Measurements from ENCODE around the gene NDUFC2. TPM values are rescaled to one million over a fixed set of nuclear protein-coding genes. Genes with fewer than 3 reads are reported as not detected.

NDUFC2 gene
- total and polyA plus RNA-seq, 2 experiments from 2014 or later: 86.6 to 462 TPM

- Histone ChIP-seq H3K4me1 (ENCODE audit: insufficient read depth) (peaks cover 12% of the 10 kb centered on the region), H4K20me1 (ENCODE audit: insufficient read depth) (no peaks in the 10 kb centered on the region), H3K9ac (peak overlapping the region; percentile 71), H3F3A (ENCODE audit: insufficient read depth) (no peaks in the 10 kb centered on the region), H3K9me3 (ENCODE audit: low read depth) (no peaks in the 10 kb centered on the region), H3K79me2 (ENCODE audit: insufficient read depth) (no peaks in the 10 kb centered on the region), H3K4me3 (no peak overlapping the region), H3K36me3 (ENCODE audit: low read depth) (no peaks in the 10 kb centered on the region), H3K9me2 (ENCODE audit: insufficient read depth) (no peaks in the 10 kb centered on the region), H2AFZ (peak overlapping the region; percentile 74), H3K27ac (peak overlapping the region; percentile 82), H3K4me2 (ENCODE audit: unreplicated experiment) (peak overlapping the region; percentile 64), H3K27me3 (replicated peaks; ENCODE audit: insufficient read depth) (no peaks in the 10 kb centered on the region)
- WGBS, 2 experiments (ENCODE audit: low coverage in 1 of 2, low lambda C conversion rate in 2 of 2, missing lambda C conversion rate in 2 of 2): 76 to 80% methylated on average over 6 of the region's 6 CpGs
- peak; percentile 77 for DNase-seq
- in situ Hi-C loops (cut with MboI): no loop called here
- no peak for TF ChIP-seq EZH2 (IDR thresholded peaks at IDR 0.05; ENCODE audit: insufficient read depth, poor library complexity, severe bottlenecking)
- TF ChIP-seq EZH2phosphoT487 (IDR thresholded peaks at IDR 0.05; ENCODE audit: insufficient read depth, low read depth): no peak
These were observed 28.5 kb downstream of the NDUFC2 start for GRCh38 chr11:78050964-78051831.

GRCh38 chr11:78049348-78049747, 30.3 kb downstream of the NDUFC2 start:
- 76 to 77% methylated on average over 8 of the region's 8 CpGs for WGBS, 2 experiments (ENCODE audit: low coverage in 1 of 2, low lambda C conversion rate in 2 of 2, missing lambda C conversion rate in 2 of 2)
- no peak for TF ChIP-seq EZH2phosphoT487 (IDR thresholded peaks at IDR 0.05; ENCODE audit: insufficient read depth, low read depth)
- TF ChIP-seq EZH2 (IDR thresholded peaks at IDR 0.05; ENCODE audit: insufficient read depth, poor library complexity, severe bottlenecking): no peak
- H3K27ac ChIP-seq: no peak overlapping the region

GRCh38 chr11:78048561-78048960, 31.1 kb downstream of the NDUFC2 start:
- Histone ChIP-seq H3K4me1 (ENCODE audit: insufficient read depth) (peaks cover 19% of the 10 kb centered on the region), H2AFZ (no peak overlapping the region), H3K79me2 (ENCODE audit: insufficient read depth) (no peaks in the 10 kb centered on the region), H3K9me3 (ENCODE audit: low read depth) (no peaks in the 10 kb centered on the region), H3K9me2 (ENCODE audit: insufficient read depth) (no peaks in the 10 kb centered on the region), H3K4me3 (no peak overlapping the region), H3K27ac (no peak overlapping the region), H3K4me2 (ENCODE audit: unreplicated experiment) (no peak overlapping the region), H4K20me1 (ENCODE audit: insufficient read depth) (no peaks in the 10 kb centered on the region), H3K27me3 (replicated peaks; ENCODE audit: insufficient read depth) (no peaks in the 10 kb centered on the region), H3K36me3 (ENCODE audit: low read depth) (no peaks in the 10 kb centered on the region), H3F3A (ENCODE audit: insufficient read depth) (no peaks in the 10 kb centered on the region), H3K9ac (no peak overlapping the region)
- TF ChIP-seq EZH2 (IDR thresholded peaks at IDR 0.05; ENCODE audit: insufficient read depth, poor library complexity, severe bottlenecking) (no peak), EZH2phosphoT487 (IDR thresholded peaks at IDR 0.05; ENCODE audit: insufficient read depth, low read depth) (no peak)
- in situ Hi-C loops (cut with MboI): no loop called here
- WGBS, 2 experiments (ENCODE audit: low coverage in 1 of 2, low lambda C conversion rate in 2 of 2, missing lambda C conversion rate in 2 of 2): 64% methylated on average over 3 of the region's 3 CpGs
- DNase-seq: no peak

More at GRCh38 chr11:78049348-78049747, 30.3 kb downstream of the NDUFC2 start:
- H4K20me1 ChIP-seq (ENCODE audit: insufficient read depth): no peaks in the 10 kb centered on the region
- no peak overlapping the region for H3K4me2 ChIP-seq (ENCODE audit: unreplicated experiment)
- H2AFZ ChIP-seq: no peak overlapping the region
- H3K9me3 ChIP-seq (ENCODE audit: low read depth): no peaks in the 10 kb centered on the region
- H3K4me1 ChIP-seq (ENCODE audit: insufficient read depth): peaks cover 19% of the 10 kb centered on the region
- H3F3A ChIP-seq (ENCODE audit: insufficient read depth): no peaks in the 10 kb centered on the region
- no peaks in the 10 kb centered on the region for H3K9me2 ChIP-seq (ENCODE audit: insufficient read depth)
- no peaks in the 10 kb centered on the region for H3K27me3 ChIP-seq (replicated peaks; ENCODE audit: insufficient read depth)
- in situ Hi-C loops (cut with MboI): no loop called here
- no peak overlapping the region for H3K9ac ChIP-seq
- no peaks in the 10 kb centered on the region for H3K36me3 ChIP-seq (ENCODE audit: low read depth)
- no peak overlapping the region for H3K4me3 ChIP-seq
- DNase-seq: no peak
- no peaks in the 10 kb centered on the region for H3K79me2 ChIP-seq (ENCODE audit: insufficient read depth)

- Histone ChIP-seq H3K4me1 (ENCODE audit: insufficient read depth) (peaks cover 15% of the 10 kb centered on the region), H3K27ac (no peak overlapping the region), H3K9ac (peak overlapping the region; percentile 26; the same call in 1 of the 2 replicates), H3K9me2 (ENCODE audit: insufficient read depth) (no peaks in the 10 kb centered on the region), H3K27me3 (replicated peaks; ENCODE audit: insufficient read depth) (no peaks in the 10 kb centered on the region), H3K4me3 (peak overlapping the region; percentile 69), H3K36me3 (ENCODE audit: low read depth) (no peaks in the 10 kb centered on the region), H3K79me2 (ENCODE audit: insufficient read depth) (peaks cover 3% of the 10 kb centered on the region; the same call in 1 of the 2 replicates), H2AFZ (peak overlapping the region; percentile 85), H4K20me1 (ENCODE audit: insufficient read depth) (no peaks in the 10 kb centered on the region), H3K9me3 (ENCODE audit: low read depth) (no peaks in the 10 kb centered on the region), H3F3A (ENCODE audit: insufficient read depth) (no peaks in the 10 kb centered on the region), H3K4me2 (ENCODE audit: unreplicated experiment) (peak overlapping the region; percentile 71)
- no peak for DNase-seq
- WGBS, 2 experiments (ENCODE audit: low coverage in 1 of 2, low lambda C conversion rate in 2 of 2, missing lambda C conversion rate in 2 of 2): 16 to 19% methylated on average over 6 of the region's 6 CpGs
- TF ChIP-seq EZH2 (IDR thresholded peaks at IDR 0.05; ENCODE audit: insufficient read depth, poor library complexity, severe bottlenecking): no peak
- TF ChIP-seq EZH2phosphoT487 (IDR thresholded peaks at IDR 0.05; ENCODE audit: insufficient read depth, low read depth): no peak
- in situ Hi-C loops (cut with MboI): no loop called here
These were observed 33.2 kb downstream of the NDUFC2 start for GRCh38 chr11:78046486-78046854.

Measured in GM23248 (cell line).